ENCODE measurements around the gene CST3. TPM values are rescaled to one million over a fixed set of nuclear protein-coding genes. Genes with fewer than 3 reads are reported as not detected.
A peak's percentile ranks its signal among the peaks of the same experiment; 100 is the strongest.

Gene CST3
- total and polyA plus RNA-seq, 2 of the 8 experiments (the other 6 are each of a cell fraction or from before 2014, with no cell fraction given): 53.2 to 184 TPM

GRCh38 chr20:23637282-23638221 lies at the start of gene CST3 (continued):
- TF ChIP-seq, protein P1, sequence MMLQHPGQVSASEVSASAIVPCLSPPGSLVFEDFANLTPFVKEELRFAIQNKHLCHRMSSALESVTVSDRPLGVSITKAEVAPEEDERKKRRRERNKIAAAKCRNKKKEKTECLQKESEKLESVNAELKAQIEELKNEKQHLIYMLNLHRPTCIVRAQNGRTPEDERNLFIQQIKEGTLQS (IDR thresholded peaks at IDR 0.05; ENCODE audit: insufficient read depth, low read depth, low read length): 0 out of 2 replicates have a peak, but pooled peaks have one; percentile 14
- TF ChIP-seq BACH1 (IDR thresholded peaks at IDR 0.05; ENCODE audit: low read length) (no peak), EGR1 (IDR thresholded peaks at IDR 0.05; ENCODE audit: borderline replicate concordance, low read depth, low read length) (peak; percentile 71; the same call in 1 of the 2 replicates), TEAD4 (IDR thresholded peaks at IDR 0.05; ENCODE audit: low read depth, low read length) (no peak), KDM4A (IDR thresholded peaks at IDR 0.05; ENCODE audit: low read depth, low read length, severe bottlenecking) (peak; percentile 100)

Data from H1 (cell line).